HEK293T (cell line): Measurements from ENCODE around the gene PLAGL2.

Source experiments
- ARNT ChIP-seq: fragments of 450-650 bp; IDR thresholded peaks from 2 replicates; pipeline ENCODE4 v1.6.1; 2017; ENCODE audit warnings: mild to moderate bottlenecking
- BHLHE40 ChIP-seq: fragments of 450-650 bp; IDR thresholded peaks from 2 replicates; pipeline ENCODE4 v1.6.1; 2016; ENCODE audit warnings: mild to moderate bottlenecking, moderate library complexity, borderline replicate concordance
- CTBP1 ChIP-seq: fragments of 450-650 bp; IDR thresholded peaks from 2 replicates; pipeline ENCODE4 v1.6.1; 2016; ENCODE audit warnings: borderline replicate concordance
- ELF4 ChIP-seq: fragments of 450-650 bp; IDR thresholded peaks from 2 replicates; pipeline ENCODE4 v1.6.1; 2017; ENCODE audit warnings: antibody characterized with exemption
- FOXA1 ChIP-seq: fragments of 450-650 bp; IDR thresholded peaks from 2 replicates; pipeline ENCODE4 v1.6.1; 2016; ENCODE audit warnings: mild to moderate bottlenecking
- FOXM1 ChIP-seq: fragments of 450-650 bp; IDR thresholded peaks from 2 replicates; pipeline ENCODE4 v1.6.1; 2017; ENCODE audit warnings: mild to moderate bottlenecking, borderline replicate concordance
- HDGF ChIP-seq: fragments of 450-650 bp; IDR thresholded peaks from 2 replicates; pipeline ENCODE4 v1.6.1; 2017; ENCODE audit warnings: antibody characterized with exemption, borderline replicate concordance
- LEF1 ChIP-seq: fragments of 450-650 bp; IDR thresholded peaks from 2 replicates; pipeline ENCODE4 v1.6.1; 2017; ENCODE audit warnings: mild to moderate bottlenecking, borderline replicate concordance
- NFRKB ChIP-seq: fragments of 450-650 bp; IDR thresholded peaks from 2 replicates; pipeline ENCODE4 v1.6.1; 2016; ENCODE audit warnings: mild to moderate bottlenecking, moderate library complexity
- SP1 ChIP-seq: fragments of 450-650 bp; IDR thresholded peaks from 2 replicates; pipeline ENCODE4 v1.6.1; 2017
- SUZ12 ChIP-seq: fragments of 450-650 bp; IDR thresholded peaks from 2 replicates; pipeline ENCODE4 v1.6.1; 2016; ENCODE audit warnings: mild to moderate bottlenecking
- ZNF384 ChIP-seq: fragments of 450-650 bp; IDR thresholded peaks from 2 replicates; pipeline ENCODE4 v1.6.1; 2016
- TF ChIP-seq, protein P1 (sequence below): fragments of 450-650 bp; IDR thresholded peaks from 2 replicates; pipeline ENCODE4 v1.6.1; 2016

DNA sequence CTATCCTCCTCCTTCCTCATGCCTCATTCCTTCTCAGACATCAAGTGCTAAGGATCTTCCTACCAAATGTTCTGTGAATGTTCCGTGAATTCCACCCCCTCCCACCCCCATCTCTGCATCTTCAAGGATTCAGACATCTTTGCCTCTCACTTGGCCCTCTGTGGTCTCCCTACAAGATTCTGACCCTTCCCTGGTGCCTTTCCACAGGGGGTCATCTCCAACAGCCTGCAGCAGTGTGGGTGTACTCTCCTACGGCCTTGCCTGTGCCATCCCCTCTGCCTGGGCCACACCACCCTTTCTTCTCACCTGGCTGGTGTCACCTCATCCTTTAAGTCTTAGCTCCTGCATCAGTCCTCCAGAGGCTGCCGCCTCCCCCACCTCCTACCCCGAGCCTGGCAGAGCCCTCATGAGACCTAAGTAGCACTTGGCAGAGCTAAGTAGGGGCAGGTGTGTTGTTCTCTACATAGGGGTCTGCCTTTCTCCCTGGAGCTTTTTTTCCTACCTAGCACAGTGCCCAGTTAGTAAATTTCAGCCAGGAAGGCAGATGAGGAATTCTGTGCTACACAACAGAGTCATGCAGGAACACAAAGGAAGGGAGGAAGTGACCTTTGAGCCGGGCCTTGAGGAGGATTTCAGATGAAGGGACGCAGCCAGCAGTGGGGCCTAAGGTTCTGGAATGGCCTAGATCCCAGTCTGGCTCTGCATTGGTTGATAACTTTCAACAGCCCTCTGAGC, 55.0 kb downstream of the PLAGL2 start:
- TF ChIP-seq SUZ12 (no peak), ELF4 (no peak), ZNF384 (no peak), FOXM1 (no peak), LEF1 (no peak), NFRKB (no peak), HDGF (no peak), ARNT (no peak), BHLHE40 (no peak), FOXA1 (no peak), SP1 (no peak), CTBP1 (no peak)
- TF ChIP-seq, protein P1, sequence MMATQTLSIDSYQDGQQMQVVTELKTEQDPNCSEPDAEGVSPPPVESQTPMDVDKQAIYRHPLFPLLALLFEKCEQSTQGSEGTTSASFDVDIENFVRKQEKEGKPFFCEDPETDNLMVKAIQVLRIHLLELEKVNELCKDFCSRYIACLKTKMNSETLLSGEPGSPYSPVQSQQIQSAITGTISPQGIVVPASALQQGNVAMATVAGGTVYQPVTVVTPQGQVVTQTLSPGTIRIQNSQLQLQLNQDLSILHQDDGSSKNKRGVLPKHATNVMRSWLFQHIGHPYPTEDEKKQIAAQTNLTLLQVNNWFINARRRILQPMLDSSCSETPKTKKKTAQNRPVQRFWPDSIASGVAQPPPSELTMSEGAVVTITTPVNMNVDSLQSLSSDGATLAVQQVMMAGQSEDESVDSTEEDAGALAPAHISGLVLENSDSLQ, result no peak
